GM10266 (cell line): ENCODE data around the gene LDHD.
A peak's percentile ranks its signal among the peaks of the same experiment; 100 is the strongest.

ENCODE experiments used
- DNase-seq: peaks from one replicate; pipeline ENCODE4 v3.0.0; 2012; ENCODE audit errors: extremely low spot score
- CTCF ChIP-seq: IDR thresholded peaks from 2 replicates; pipeline ENCODE4 v1.5.1; 2012; ENCODE audit warnings: mild to moderate bottlenecking, low read depth; ENCODE audit not compliant: control insufficient read depth, insufficient read depth; ENCODE audit errors: missing control alignments

Gene LDHD

GRCh38 chr16:75122609-75123008, 6.0 kb upstream of the LDHD start:
- no peak for DNase-seq
- TF ChIP-seq CTCF = no peak

- DNase-seq = no peak
- no peak for TF ChIP-seq CTCF
These were observed 5.5 kb upstream of the LDHD start for GRCh38 chr16:75121949-75122568.

GRCh38 chr16:75120253-75120652, 3.7 kb upstream of the LDHD start:
- DNase-seq = no peak
- no peak for TF ChIP-seq CTCF

- no peak for TF ChIP-seq CTCF
- DNase-seq = no peak
These were observed 2.5 kb upstream of the LDHD start for GRCh38 chr16:75118943-75119539.

- no peak for TF ChIP-seq CTCF
- no peak for DNase-seq
These were observed 298 bp upstream of the LDHD start for GRCh38 chr16:75116911-75117245.

- DNase-seq = peak; percentile 3
- TF ChIP-seq CTCF = no peak
These were observed 1.4 kb downstream of the LDHD start for GRCh38 chr16:75114946-75115825.
